Measurements from ENCODE around the gene JAKMIP3. TPM values are rescaled to one million over a fixed set of nuclear protein-coding genes. Genes with fewer than 3 reads are reported as not detected.

Gene JAKMIP3
- polyA plus RNA-seq, 3 donors = 0.20 TPM; not detected in 2

DNA sequence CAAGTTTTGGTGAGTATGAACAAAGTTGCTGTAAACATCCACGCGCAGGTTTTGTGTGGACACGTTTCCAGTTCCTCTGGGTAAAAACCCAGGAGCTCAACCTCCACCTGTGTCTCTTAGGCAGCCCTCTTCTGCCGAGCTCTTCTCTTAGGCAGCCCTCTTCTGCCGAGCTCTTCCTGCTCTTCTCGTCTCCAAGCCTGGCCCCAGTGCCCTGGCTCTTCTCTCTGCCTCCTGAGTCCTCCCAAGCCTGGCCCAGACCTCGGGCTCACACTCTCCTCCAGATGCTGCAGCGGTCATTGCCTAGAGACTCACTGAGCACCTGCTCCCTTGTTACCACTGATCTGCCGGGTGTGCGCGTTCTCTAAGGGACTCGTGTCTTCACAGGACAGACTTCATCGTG is 45.3 kb upstream of the JAKMIP3 start:
- H3K27ac Mint-ChIP-seq = no peak overlapping the region
- TF ChIP-seq, protein P1, sequence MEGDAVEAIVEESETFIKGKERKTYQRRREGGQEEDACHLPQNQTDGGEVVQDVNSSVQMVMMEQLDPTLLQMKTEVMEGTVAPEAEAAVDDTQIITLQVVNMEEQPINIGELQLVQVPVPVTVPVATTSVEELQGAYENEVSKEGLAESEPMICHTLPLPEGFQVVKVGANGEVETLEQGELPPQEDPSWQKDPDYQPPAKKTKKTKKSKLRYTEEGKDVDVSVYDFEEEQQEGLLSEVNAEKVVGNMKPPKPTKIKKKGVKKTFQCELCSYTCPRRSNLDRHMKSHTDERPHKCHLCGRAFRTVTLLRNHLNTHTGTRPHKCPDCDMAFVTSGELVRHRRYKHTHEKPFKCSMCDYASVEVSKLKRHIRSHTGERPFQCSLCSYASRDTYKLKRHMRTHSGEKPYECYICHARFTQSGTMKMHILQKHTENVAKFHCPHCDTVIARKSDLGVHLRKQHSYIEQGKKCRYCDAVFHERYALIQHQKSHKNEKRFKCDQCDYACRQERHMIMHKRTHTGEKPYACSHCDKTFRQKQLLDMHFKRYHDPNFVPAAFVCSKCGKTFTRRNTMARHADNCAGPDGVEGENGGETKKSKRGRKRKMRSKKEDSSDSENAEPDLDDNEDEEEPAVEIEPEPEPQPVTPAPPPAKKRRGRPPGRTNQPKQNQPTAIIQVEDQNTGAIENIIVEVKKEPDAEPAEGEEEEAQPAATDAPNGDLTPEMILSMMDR (IDR thresholded peaks at IDR 0.05) = no peak
- intact Hi-C loops (cut with micrococcal nuclease) = loop anchor here in 1 of 2 donors (5.0 kb wide), 1 partner anchor 133 kb away; no protein-coding TSS in a partner anchor
- no peak overlapping the region for H3K4me3 Mint-ChIP-seq
- H3K9me3 Mint-ChIP-seq = no peaks in the 10 kb centered on the region
- H3K36me3 ChIP-seq (replicated peaks in 1 of 2; ENCODE audit: control insufficient read depth in 1 of 2, insufficient read depth in 2 of 2, low read length in 2 of 2) = no peaks in the 10 kb centered on the region
- no peaks in the 10 kb centered on the region for H4K20me1 ChIP-seq (ENCODE audit: insufficient read depth, low read length)
- H2AFZ ChIP-seq (ENCODE audit: insufficient read depth, low read depth, low read length, poor library complexity, severe bottlenecking) = no peak overlapping the region
- H3K27ac ChIP-seq (ENCODE audit: low read depth in 1 of 2, low read length in 2 of 2) = no peak overlapping the region
- H3K36me3 Mint-ChIP-seq = no peaks in the 10 kb centered on the region
- peaks cover 15 to 25% (median 24%) of the 10 kb centered on the region in 3 donors for H3K27me3 Mint-ChIP-seq (ENCODE audit: low read depth in 3 of 3)
- H3K79me2 ChIP-seq (ENCODE audit: insufficient read depth, low read length) = no peaks in the 10 kb centered on the region
- peaks cover 8% of the 10 kb centered on the region for H3K4me1 Mint-ChIP-seq
- peaks cover 0 to 7% of the 10 kb centered on the region in 2 donors for H3K4me1 ChIP-seq (ENCODE audit: control insufficient read depth in 1 of 2, insufficient read depth in 2 of 2, low read length in 2 of 2)
- no peak for DNase-seq
- H3K4me3 ChIP-seq (replicated peaks in 1 of 3; ENCODE audit: low read depth in 2 of 3, low read length in 3 of 3) = no peak overlapping the region
- no peak overlapping the region for H3K4me2 ChIP-seq (replicated peaks; ENCODE audit: extremely low read depth, low read length, poor library complexity, severe bottlenecking)
- WGBS (ENCODE audit: insufficient coverage) = 79% methylated on average over 13 of the region's 13 CpGs
- H3K9ac ChIP-seq (ENCODE audit: insufficient read depth, low read length, poor library complexity, severe bottlenecking) = no peak overlapping the region
- H3K9me3 ChIP-seq (replicated peaks in 1 of 2; ENCODE audit: control insufficient read depth in 1 of 2, insufficient read depth in 1 of 2, low read length in 2 of 2) = no peaks in the 10 kb centered on the region
- peaks cover 0 to 16% of the 10 kb centered on the region in 2 donors for H3K27me3 ChIP-seq (ENCODE audit: control insufficient read depth in 2 of 2, insufficient read depth in 2 of 2, low read length in 2 of 2)

DNA sequence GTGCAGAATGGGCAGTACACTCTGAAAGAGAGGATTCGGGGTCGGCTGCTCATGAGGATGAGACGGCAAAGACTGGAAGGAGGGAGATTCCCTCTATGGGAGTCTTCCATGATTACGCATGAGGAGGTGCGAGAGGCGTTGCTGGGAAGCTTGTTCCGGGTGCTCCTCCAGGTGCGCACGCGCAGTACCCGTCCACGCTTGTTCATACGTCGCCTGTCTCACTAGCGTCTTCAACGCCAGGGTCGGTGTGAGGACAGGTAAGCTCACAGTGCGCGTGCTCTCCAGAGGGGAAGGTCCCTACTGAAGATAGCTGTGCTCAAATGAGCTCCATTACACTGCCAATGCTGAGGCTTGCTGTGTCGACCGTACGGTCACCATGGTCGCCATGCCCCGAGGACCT is 44.7 kb upstream of the JAKMIP3 start:
- no peak overlapping the region for H3K9ac ChIP-seq (ENCODE audit: insufficient read depth, low read length, poor library complexity, severe bottlenecking)
- H3K36me3 ChIP-seq (replicated peaks in 1 of 2; ENCODE audit: control insufficient read depth in 1 of 2, insufficient read depth in 2 of 2, low read length in 2 of 2) = no peaks in the 10 kb centered on the region
- no peak overlapping the region for H3K27ac ChIP-seq (ENCODE audit: low read depth in 1 of 2, low read length in 2 of 2)
- peaks cover 0 to 16% of the 10 kb centered on the region in 2 donors for H3K27me3 ChIP-seq (ENCODE audit: control insufficient read depth in 2 of 2, insufficient read depth in 2 of 2, low read length in 2 of 2)
- Mint-ChIP-seq H3K9me3 (no peaks in the 10 kb centered on the region), H3K27me3 (ENCODE audit: low read depth in 3 of 3) (peaks cover 15 to 27% (median 26%) of the 10 kb centered on the region in 3 donors), H3K36me3 (no peaks in the 10 kb centered on the region), H3K4me3 (no peak overlapping the region), H3K4me1 (peaks cover 8% of the 10 kb centered on the region), H3K27ac (no peak overlapping the region)
- no peak overlapping the region for H3K4me3 ChIP-seq (replicated peaks in 1 of 3; ENCODE audit: low read depth in 2 of 3, low read length in 3 of 3)
- H3K79me2 ChIP-seq (ENCODE audit: insufficient read depth, low read length) = no peaks in the 10 kb centered on the region
- intact Hi-C loops (cut with micrococcal nuclease) = loop anchor here in 1 of 2 donors (5.0 kb wide), 1 partner anchor 134 kb away; no protein-coding TSS in a partner anchor
- H2AFZ ChIP-seq (ENCODE audit: insufficient read depth, low read depth, low read length, poor library complexity, severe bottlenecking) = no peak overlapping the region
- DNase-seq = no peak
- peaks cover 0 to 7% of the 10 kb centered on the region in 2 donors for H3K4me1 ChIP-seq (ENCODE audit: control insufficient read depth in 1 of 2, insufficient read depth in 2 of 2, low read length in 2 of 2)
- TF ChIP-seq, protein P1 (IDR thresholded peaks at IDR 0.05) = no peak
- no peaks in the 10 kb centered on the region for H3K9me3 ChIP-seq (replicated peaks in 1 of 2; ENCODE audit: control insufficient read depth in 1 of 2, insufficient read depth in 1 of 2, low read length in 2 of 2)
- H3K4me2 ChIP-seq (replicated peaks; ENCODE audit: extremely low read depth, low read length, poor library complexity, severe bottlenecking) = no peak overlapping the region
- 96% methylated on average over 24 of the region's 24 CpGs for WGBS (ENCODE audit: insufficient coverage)
- H4K20me1 ChIP-seq (ENCODE audit: insufficient read depth, low read length) = no peaks in the 10 kb centered on the region
